PC-3 (cell line): ENCODE results near the gene CDH4. TPM values are rescaled to one million over a fixed set of nuclear protein-coding genes. Genes with fewer than 3 reads are reported as not detected.

Experiments used
- ATAC-seq: fragments of 200-7000 bp; cut with Tn5 transposase; 2 replicates; pipeline ENCODE4 v1.9.1; 2020; ENCODE audit warnings: mild to moderate bottlenecking, moderate library complexity
- BruUV-seq: library from RNA; stranded (reverse); fragments of 400-500 nt; replicated peaks from 2 replicates; lab custom pipeline; 2021; lab: Mats Ljungman, UMichigan
- CTCF ChIA-PET: fragments of 300-600 bp; sonication (Branson Sonifier 250); formaldehyde crosslinking; loops from one replicate; lab custom pipeline; 2022; ENCODE audit warnings: antibody characterized with exemption; lab: Charles Lee
- POLR2A ChIA-PET: fragments of 300-600 bp; sonication (Branson Sonifier 250); formaldehyde crosslinking; loops from one replicate; lab custom pipeline; 2022; ENCODE audit warnings: antibody characterized with exemption; ENCODE audit not compliant: unreplicated experiment; lab: Charles Lee
- DNase-seq: peaks from one replicate; pipeline ENCODE4 v3.0.0-alpha.2; 2015
- H2AFZ ChIP-seq: fragments of 300-600 bp; sonication (generic); 2 replicates; pipeline ENCODE4 v1.6.0; 2016; ENCODE audit warnings: antibody characterized with exemption, low read length
- H3F3A ChIP-seq: fragments of 300-600 bp; sonication (generic); one replicate; pipeline ENCODE4 v1.6.0; 2017; ENCODE audit warnings: antibody characterized with exemption, low read length, control low read depth, mild to moderate bottlenecking; ENCODE audit not compliant: unreplicated experiment
- H3K27ac ChIP-seq: fragments of 300-600 bp; sonication (generic); 2 replicates; pipeline ENCODE4 v1.5.1; 2016; ENCODE audit warnings: mild to moderate bottlenecking, low read length
- H3K27me3 ChIP-seq: fragments of 300-600 bp; sonication (generic); 2 replicates; pipeline ENCODE4 v1.6.1; 2016; ENCODE audit warnings: low read length, mixed read lengths
- H3K36me3 ChIP-seq: fragments of 300-600 bp; sonication (generic); 2 replicates; pipeline ENCODE4 v1.6.1; 2016; ENCODE audit warnings: low read depth, mixed run types, low read length, mixed read lengths
- H3K4me1 ChIP-seq: fragments of 300-600 bp; sonication (generic); 2 replicates; pipeline ENCODE4 v1.5.1; 2016; ENCODE audit warnings: low read length; ENCODE audit not compliant: insufficient read depth
- H3K4me2 ChIP-seq: fragments of 300-600 bp; sonication (generic); 2 replicates; pipeline ENCODE4 v1.6.0; 2016; ENCODE audit warnings: low read length
- H3K4me3 ChIP-seq: fragments of 300-600 bp; sonication (generic); 2 replicates; pipeline ENCODE4 v1.5.1; 2016; ENCODE audit warnings: mild to moderate bottlenecking, low read length, mixed read lengths
- H3K79me2 ChIP-seq: fragments of 300-600 bp; sonication (generic); 2 replicates; pipeline ENCODE4 v1.6.1; 2017; ENCODE audit warnings: low read length, mixed read lengths
- H3K9ac ChIP-seq: fragments of 300-600 bp; sonication (generic); 2 replicates; pipeline ENCODE4 v1.6.0; 2016; ENCODE audit warnings: mild to moderate bottlenecking, low read length
- H3K9me2 ChIP-seq: fragments of 300-600 bp; sonication (generic); replicated peaks from 2 replicates; pipeline ENCODE4 v1.6.1; 2016; ENCODE audit warnings: mixed run types, low read length, mixed read lengths
- H3K9me3 ChIP-seq: fragments of 300-600 bp; sonication (generic); 2 replicates; pipeline ENCODE4 v1.6.1; 2016; ENCODE audit warnings: low read length, mixed read lengths
- H4K20me1 ChIP-seq: fragments of 300-600 bp; sonication (generic); 2 replicates; pipeline ENCODE4 v1.6.1; 2016; ENCODE audit warnings: low read length, mixed read lengths
- CTCF ChIP-seq: fragments of 300-600 bp; sonication (generic); conservative IDR thresholded peaks from 2 replicates; pipeline ENCODE4 v1.5.1; 2017; ENCODE audit warnings: antibody characterized with exemption, low read depth, mild to moderate bottlenecking, low read length
- EZH2 ChIP-seq: fragments of 300-600 bp; sonication (generic); IDR thresholded peaks from one replicate; pipeline ENCODE4 v1.6.1; 2017; ENCODE audit warnings: antibody characterized with exemption, mild to moderate bottlenecking, low read length; ENCODE audit not compliant: unreplicated experiment
- EZH2phosphoT487 ChIP-seq: fragments of 300-600 bp; sonication (generic); IDR thresholded peaks from 2 replicates; pipeline ENCODE4 v1.6.1; 2018; ENCODE audit warnings: mild to moderate bottlenecking, antibody characterized with exemption, low read length, borderline replicate concordance
- intact Hi-C: fragments of 100-400 bp; cut with micrococcal nuclease; formaldehyde crosslinking; loops from 2 replicates; pipeline ENCODE4 v1.9.0; 2023
- total RNA-seq: library from RNA; depleted of rRNA; stranded (reverse); fragments of >200 nt; gene quantifications from 2 replicates; pipeline ENCODE4 v1.2.3, GENCODE V29; 2014

CDH4 gene
- total RNA-seq, 1 experiment from 2014 or later: not detected

GRCh38 chr20:61312925-61313324 is 60.9 kb downstream of the CDH4 start:
- ATAC-seq: no peak
- POLR2A ChIA-PET: no interaction called here
- no TSS peak for BruUV-seq

GRCh38 chr20:61313396-61313795 is 61.3 kb downstream of the CDH4 start:
- no peak overlapping the region for H3K4me3 ChIP-seq
- intact Hi-C loops: no loop called here
- no peak overlapping the region for H3K27ac ChIP-seq
- H3K4me2 ChIP-seq: no peak overlapping the region
- ATAC-seq (no peak), DNase-seq (no peak)
- BruUV-seq: no TSS peak
- no peaks in the 10 kb centered on the region for H3K4me1 ChIP-seq
- TF ChIP-seq EZH2 (no peak), CTCF (no peak), EZH2phosphoT487 (no peak)
- no peak overlapping the region for H2AFZ ChIP-seq
- H3K27me3 ChIP-seq: peaks cover 8% of the 10 kb centered on the region; the same call in 1 of the 2 replicates
- H3K79me2 ChIP-seq: no peaks in the 10 kb centered on the region
- ChIA-PET POLR2A (no interaction called here), CTCF (no interaction called here)
- no peak overlapping the region for H3K9ac ChIP-seq
- no peaks in the 10 kb centered on the region for H3K9me2 ChIP-seq
- no peaks in the 10 kb centered on the region for H3K36me3 ChIP-seq
- no peaks in the 10 kb centered on the region for H4K20me1 ChIP-seq
- no peaks in the 10 kb centered on the region for H3K9me3 ChIP-seq
- no peaks in the 10 kb centered on the region for H3F3A ChIP-seq

More at GRCh38 chr20:61312925-61313324, 60.9 kb downstream of the CDH4 start:
- Histone ChIP-seq H3K27ac (no peak overlapping the region), H3K4me2 (no peak overlapping the region), H3K9me3 (no peaks in the 10 kb centered on the region), H3K9me2 (no peaks in the 10 kb centered on the region), H3K4me1 (no peaks in the 10 kb centered on the region), H2AFZ (no peak overlapping the region), H3F3A (no peaks in the 10 kb centered on the region), H3K9ac (no peak overlapping the region), H3K36me3 (no peaks in the 10 kb centered on the region), H3K79me2 (no peaks in the 10 kb centered on the region), H4K20me1 (no peaks in the 10 kb centered on the region), H3K4me3 (no peak overlapping the region), H3K27me3 (peaks cover 12% of the 10 kb centered on the region; the same call in 1 of the 2 replicates)
- TF ChIP-seq CTCF (no peak), EZH2 (no peak), EZH2phosphoT487 (no peak)
- DNase-seq: no peak
- intact Hi-C loops: no loop called here
- CTCF ChIA-PET: no interaction called here

- no peak overlapping the region for H3K27ac ChIP-seq
- no peak overlapping the region for H3K9ac ChIP-seq
- H3K4me1 ChIP-seq: no peaks in the 10 kb centered on the region
- H3K4me2 ChIP-seq: no peak overlapping the region
- no peaks in the 10 kb centered on the region for H3K9me3 ChIP-seq
- no peak overlapping the region for H3K4me3 ChIP-seq
- no peaks in the 10 kb centered on the region for H3F3A ChIP-seq
- H3K9me2 ChIP-seq: no peaks in the 10 kb centered on the region
- no peaks in the 10 kb centered on the region for H4K20me1 ChIP-seq
- DNase-seq: no peak
- intact Hi-C loops: no loop called here
- POLR2A ChIA-PET: no interaction called here
- TF ChIP-seq EZH2phosphoT487 (no peak), EZH2 (no peak), CTCF (no peak)
- H3K79me2 ChIP-seq: no peaks in the 10 kb centered on the region
- H3K36me3 ChIP-seq: no peaks in the 10 kb centered on the region
- peaks cover 8% of the 10 kb centered on the region; the same call in 1 of the 2 replicates for H3K27me3 ChIP-seq
- no peak for ATAC-seq
- CTCF ChIA-PET: no interaction called here
- BruUV-seq: no TSS peak
- H2AFZ ChIP-seq: no peak overlapping the region
Observed at GRCh38 chr20:61314326-61315010, 62.4 kb downstream of the CDH4 start.
